ENCODE data around the gene KIAA0319L.
A peak's percentile ranks its signal among the peaks of the same experiment; 100 is the strongest.

The KIAA0319L gene

GRCh38 chr1:35561972-35562680 is 4.9 kb upstream of the KIAA0319L start:
- no peak for DNase-seq

- DNase-seq, result no peak
Measured at GRCh38 chr1:35561297-35561971, 4.2 kb upstream of the KIAA0319L start.

GRCh38 chr1:35560256-35561225 is 3.3 kb upstream of the KIAA0319L start:
- no peak for DNase-seq

GRCh38 chr1:35559317-35559944 is 2.2 kb upstream of the KIAA0319L start:
- DNase-seq, result no peak

- DNase-seq, result peak in 1 of 2 experiments; percentile 61
Measured at GRCh38 chr1:35558374-35559316, 1.4 kb upstream of the KIAA0319L start.

- peak; percentile 98 to 99 for DNase-seq
Measured at GRCh38 chr1:35557611-35558373, 589 bp upstream of the KIAA0319L start, which contains the start of gene NCDN. NCDN (plus strand) TSS chr1:35557799; CDS start chr1:35558191, 392 bp downstream.

- no peak for DNase-seq
Measured at GRCh38 chr1:35556484-35557117, 602 bp downstream of the KIAA0319L start.

GRCh38 chr1:35555601-35556477 is 1.4 kb downstream of the KIAA0319L start:
- DNase-seq, result no peak

- no peak for DNase-seq
Measured at GRCh38 chr1:35555212-35555584, 2.0 kb downstream of the KIAA0319L start.

GRCh38 chr1:35554266-35555211 is 2.7 kb downstream of the KIAA0319L start:
- DNase-seq, result no peak

GRCh38 chr1:35553851-35554250 is 3.4 kb downstream of the KIAA0319L start:
- DNase-seq, result no peak

GRCh38 chr1:35546614-35547013 is 10.6 kb downstream of the KIAA0319L start:
- DNase-seq, result no peak

- peak; percentile 37 to 67 for DNase-seq
Measured at GRCh38 chr1:35544976-35545375, 12.2 kb downstream of the KIAA0319L start.

- DNase-seq, result no peak
Measured at GRCh38 chr1:35539824-35540261, 17.4 kb downstream of the KIAA0319L start.

- DNase-seq, result no peak
Measured at GRCh38 chr1:35539073-35539823, 18.0 kb downstream of the KIAA0319L start.

- no peak for DNase-seq
Measured at GRCh38 chr1:35537806-35538205, 19.4 kb downstream of the KIAA0319L start.

GRCh38 chr1:35536556-35537162 is 20.5 kb downstream of the KIAA0319L start:
- DNase-seq, result peak in 1 of 2 experiments; percentile 11

Measured in NCI-H526 (cell line).